Activated CD4-positive, CD25-positive, alpha-beta regulatory T cell treated with anti-CD3 and anti-CD28 coated beads, Interleukin-2, amount 50 U/mL, for 24 hours (primary cell): Measurements from ENCODE around the gene AFP.

Source experiments
- ATAC-seq, 2 donors: fragments of 150-1000 bp; cut with Tn5 transposase; one replicate each; pipeline ENCODE4 v1.10.0; 2021; ENCODE audit warnings: mild to moderate bottlenecking in 1 of 2, moderate library complexity in 1 of 2

Gene AFP

DNA sequence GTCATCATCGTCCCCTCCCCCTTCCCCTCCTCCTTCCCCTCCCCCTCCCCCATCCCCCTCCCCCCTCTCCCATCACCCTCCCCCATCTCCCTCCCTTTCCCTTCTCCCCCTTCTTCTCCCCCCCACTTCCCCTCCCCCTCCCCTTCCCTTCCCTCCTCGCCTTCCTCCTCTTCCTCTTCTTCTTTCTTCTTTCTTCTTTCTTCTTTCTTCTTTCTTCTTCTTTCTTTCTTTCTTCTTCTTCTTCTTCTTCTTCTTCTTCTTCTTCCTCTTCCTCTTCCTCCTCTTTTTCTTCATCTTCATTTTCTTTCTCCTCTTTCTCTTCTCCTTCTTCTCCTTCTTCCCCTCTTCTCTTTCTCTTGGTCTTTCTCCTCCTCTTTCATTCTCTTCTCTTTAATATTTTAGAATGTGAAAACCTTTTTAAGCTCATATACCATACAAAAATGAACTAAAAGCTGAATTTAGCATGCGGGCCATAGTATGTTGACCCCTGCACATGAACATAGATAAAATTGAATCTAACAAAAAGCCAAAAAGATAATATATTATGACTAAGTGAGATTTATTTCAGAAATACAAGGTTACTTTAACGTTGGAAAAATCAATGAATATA lies 25.0 kb downstream of the AFP start:
- no peak for ATAC-seq

DNA sequence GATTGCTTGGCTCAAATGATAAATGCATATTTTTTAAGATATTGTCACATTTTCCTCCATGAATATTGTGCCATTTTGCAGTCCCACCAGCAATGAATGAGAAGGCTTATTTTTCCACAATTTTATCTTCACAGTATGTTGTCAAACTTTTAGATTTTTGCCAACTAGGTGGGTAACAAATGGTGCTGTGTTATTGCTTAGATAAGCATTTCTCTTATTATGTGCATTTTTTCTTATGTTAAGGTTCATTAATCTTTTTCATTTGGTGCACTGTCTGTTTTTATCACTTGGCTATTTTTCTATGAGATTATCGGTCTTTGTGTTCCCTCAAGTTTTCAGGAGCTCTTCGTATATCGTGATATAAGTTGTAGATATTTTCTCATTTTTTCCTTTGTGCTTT lies 32.1 kb downstream of the AFP start:
- ATAC-seq = no peak

DNA sequence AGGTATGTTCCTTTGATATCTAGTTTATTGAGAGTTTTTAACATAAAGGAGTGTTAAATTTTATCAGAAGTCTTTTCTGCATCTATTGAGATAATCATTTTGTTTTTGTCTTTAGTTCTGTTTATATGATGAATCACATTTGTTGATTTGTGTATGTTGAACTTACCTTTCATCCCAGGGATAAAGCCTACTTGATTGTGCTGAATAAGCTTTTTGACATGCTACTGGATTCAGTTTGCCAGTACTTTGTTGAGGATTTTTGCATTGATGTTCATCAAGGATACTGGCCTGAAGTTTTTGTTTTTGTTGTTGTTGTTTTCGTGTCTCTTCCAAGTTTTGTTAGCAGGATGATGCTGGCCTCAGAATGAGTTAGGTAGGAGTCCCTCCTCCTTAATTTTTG lies 34.7 kb downstream of the AFP start:
- ATAC-seq = no peak

DNA sequence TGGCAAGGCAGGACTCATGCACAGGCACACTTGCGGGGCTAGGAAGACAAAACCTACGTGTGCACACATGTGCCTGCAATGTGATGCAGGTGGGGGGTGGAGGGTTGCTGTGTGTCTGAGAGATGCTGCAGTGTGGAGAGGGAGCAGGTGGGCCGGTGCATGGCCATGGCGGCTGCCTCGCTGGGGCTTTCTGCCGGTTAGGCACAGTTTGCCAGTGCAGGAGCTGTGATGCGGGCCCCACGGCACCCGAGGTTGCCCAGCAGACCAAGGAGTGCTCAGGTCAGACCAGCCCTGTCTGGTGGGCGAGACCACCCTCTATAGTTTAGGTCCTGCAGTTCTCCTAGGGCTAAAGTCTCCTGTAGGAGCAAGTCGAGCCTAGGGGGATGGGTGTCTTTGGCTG lies 41.2 kb downstream of the AFP start:
- ATAC-seq = no peak

DNA sequence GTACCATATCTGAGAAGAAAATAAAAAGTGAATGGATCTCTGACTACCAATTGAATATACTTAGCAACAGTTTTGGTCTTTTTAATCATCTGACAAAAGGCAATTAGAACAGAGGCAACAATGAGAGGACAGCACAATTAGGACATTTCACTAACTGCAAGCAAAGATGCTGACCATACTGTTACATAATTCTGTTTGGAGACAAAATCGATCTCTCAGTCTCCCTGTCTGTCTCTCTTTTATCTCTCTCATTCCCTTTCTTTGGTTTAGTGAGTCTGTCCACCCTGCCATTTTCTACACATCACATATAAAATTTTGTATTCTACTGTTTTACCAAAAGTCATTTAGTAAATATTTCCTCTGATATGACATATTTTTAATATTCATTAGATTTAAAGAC lies 43.3 kb downstream of the AFP start:
- no peak for ATAC-seq

DNA sequence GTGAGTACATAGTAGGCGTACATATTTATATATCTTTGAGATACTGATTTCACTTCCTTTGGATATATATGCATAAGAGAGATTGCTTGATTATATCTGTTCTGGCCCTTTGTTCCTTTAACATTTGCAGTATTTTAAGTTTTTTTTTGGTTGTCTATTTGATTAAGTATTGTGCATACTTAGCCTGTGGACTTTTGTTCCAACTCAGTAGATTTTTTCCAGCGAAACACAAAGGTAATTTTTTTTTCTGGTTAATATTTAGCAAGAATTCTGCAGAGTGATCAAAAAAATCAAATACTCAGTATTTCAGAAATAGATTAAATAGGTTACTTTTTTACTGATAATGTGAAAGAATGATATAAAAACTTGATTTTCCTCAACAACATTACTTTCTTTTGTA lies 45.3 kb downstream of the AFP start, which contains the start of gene AFM:
TSS of gene AFM (plus strand) at position 388 of the 400 bp plus-strand sequence. CDS start 31 bp downstream, outside the sequence.
- ATAC-seq = no peak

DNA sequence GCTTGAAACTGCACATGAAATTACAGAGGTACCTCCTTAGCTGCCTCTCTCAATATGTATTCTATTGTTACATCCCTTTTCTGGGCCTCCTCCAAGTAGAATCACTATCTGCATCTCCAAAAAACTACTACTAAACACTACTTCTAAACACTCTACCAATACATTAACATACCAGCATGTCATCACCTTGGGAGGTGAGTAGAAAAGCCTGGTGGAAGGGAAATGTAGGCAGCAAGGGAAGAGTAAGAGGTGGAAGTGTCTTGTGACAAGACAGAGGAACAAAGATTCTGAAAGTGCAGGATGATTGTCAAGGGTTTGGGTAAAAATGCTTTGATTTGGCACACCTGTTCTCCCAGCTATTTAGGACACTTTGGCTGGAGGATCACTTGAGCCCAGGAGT lies 49.1 kb downstream of the AFP start:
- ATAC-seq = no peak

DNA sequence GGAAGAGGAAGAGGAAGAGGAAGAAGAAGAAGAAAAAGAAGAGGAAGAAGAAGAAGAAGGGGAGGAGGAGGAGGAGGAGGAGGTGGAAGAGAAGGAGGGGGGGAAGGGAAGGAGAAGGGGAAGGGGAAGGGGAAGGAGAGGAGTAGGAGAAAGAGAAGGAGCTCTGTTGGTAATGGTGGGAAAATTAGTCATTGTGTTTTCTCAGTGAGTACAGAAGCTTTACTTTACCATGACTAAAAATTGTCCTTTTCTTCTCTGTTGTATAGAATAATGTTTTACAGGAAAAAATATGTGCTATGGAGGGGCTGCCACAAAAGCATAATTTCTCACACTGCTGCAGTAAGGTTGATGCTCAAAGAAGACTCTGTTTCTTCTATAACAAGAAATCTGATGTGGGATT lies 49.6 kb downstream of the AFP start:
- no peak for ATAC-seq

DNA sequence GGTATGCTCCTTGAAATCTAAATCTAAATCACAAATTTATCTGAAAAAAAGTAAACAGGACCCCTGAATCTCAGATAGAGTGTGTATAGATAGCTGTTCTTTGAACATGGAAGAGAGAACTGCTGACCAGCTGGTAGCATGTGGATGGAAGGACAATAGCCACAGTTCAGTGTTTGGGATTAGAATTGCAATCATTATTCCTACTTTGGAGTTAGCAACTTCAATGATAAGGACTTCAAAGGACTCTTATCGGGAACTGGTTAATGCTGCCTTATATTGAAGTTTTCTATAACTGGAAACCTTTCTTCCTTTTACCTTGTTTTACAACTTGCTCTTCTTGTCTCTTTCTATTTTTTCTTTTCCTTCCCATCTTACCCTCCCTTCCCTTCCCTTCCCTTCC lies 50.5 kb downstream of the AFP start:
- ATAC-seq = no peak

DNA sequence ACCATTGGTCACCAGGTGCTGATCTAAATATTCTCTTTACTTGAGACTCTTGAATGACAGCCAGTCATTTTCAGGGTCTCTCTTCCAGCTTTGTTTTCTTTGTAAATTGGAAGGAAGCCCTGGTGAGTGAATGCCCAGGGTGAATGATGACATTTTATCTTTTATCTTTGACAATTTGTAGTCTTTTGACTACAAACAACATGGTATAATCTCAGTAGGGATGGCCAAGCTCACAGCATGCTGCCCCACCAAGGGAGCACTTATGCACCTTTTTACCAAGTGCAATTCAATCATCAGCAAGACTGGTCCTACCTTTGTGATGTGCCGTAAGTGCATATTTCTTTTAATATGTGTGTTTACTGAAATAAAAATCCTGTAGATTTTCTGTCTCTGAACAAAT lies 51.2 kb downstream of the AFP start:
- no peak for ATAC-seq

DNA sequence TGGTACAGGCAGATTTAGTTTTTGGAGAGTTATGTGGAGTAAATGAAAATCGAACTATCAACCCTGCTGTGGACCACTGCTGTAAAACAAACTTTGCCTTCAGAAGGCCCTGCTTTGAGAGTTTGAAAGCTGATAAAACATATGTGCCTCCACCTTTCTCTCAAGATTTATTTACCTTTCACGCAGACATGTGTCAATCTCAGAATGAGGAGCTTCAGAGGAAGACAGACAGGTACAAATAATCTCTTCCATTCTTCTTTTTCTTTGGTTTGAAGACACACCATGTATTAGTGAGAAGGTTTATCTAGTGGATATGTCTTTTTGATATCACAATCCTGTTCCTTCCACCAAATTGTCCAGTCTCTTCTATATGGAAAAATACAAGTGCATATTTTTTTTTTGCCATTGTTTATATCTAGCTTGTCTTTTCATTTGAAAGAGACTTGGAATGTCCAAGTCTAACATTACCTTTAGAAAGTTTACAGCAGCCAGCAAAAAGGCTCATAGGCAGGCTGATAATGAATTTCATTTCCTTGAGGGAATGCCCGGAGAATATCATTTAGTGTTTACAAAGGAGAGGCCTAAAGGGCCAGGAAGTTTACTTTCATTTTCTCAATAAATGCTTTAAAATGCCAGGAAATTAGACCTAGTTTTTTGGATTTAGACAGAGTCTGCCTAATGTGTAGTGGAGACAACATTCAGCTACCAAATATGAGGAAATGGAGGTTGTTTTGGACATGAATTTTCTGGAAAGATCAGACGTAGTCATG lies 64.2 kb downstream of the AFP start:
- no peak for ATAC-seq

DNA sequence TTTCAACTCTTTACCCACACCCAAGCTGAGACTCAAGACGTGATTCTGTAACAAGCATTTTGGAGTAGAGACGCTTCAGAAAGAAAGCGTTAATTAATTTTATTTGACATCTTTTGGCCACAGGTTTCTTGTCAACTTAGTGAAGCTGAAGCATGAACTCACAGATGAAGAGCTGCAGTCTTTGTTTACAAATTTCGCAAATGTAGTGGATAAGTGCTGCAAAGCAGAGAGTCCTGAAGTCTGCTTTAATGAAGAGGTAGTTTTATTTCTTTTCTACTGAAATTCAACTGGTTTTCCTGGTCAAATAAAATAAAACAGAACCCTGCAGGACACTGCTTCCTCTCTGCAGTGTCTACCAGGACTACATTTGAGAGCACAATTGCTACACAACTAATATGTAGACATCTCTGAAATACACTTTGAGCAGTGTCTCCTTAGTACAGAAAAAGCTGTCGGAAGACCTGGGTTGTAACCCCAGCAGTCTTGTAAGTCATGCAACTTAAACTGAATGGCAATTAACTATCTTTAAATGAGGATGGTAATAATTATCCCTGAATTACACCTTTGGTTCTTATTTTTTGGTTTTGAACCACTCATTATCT lies 65.7 kb downstream of the AFP start:
- no peak for ATAC-seq

DNA sequence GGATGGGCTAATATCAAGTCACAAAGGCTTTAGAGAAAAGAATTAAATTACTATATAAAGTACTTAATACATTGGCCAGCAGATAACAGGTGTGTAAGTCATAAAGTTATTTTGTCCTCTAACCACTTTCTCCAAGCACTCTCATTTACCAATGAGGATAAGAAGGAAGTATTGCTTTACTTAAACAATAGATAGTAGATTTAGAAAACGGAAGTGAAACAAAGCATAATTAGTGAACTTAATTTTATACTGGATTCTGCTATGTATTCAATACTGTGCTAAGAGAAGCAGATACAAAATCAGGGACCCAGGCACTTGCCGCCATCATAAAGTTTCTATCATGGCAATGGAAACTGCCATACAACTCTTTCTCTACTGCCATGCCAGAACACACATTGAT lies 69.5 kb downstream of the AFP start:
- ATAC-seq = no peak
